ENCODE measurements around the gene C6orf62. TPM values are rescaled to one million over a fixed set of nuclear protein-coding genes. Genes with fewer than 3 reads are reported as not detected.
"Not testable (repeated sequence)": the region's sequence is repeated elsewhere in the genome, so short reads cannot be mapped to it uniquely, and the experiment has no call there.

Gene C6orf62
- total RNA-seq, 2 experiments from 2014 or later: 103 to 106 TPM

DNA sequence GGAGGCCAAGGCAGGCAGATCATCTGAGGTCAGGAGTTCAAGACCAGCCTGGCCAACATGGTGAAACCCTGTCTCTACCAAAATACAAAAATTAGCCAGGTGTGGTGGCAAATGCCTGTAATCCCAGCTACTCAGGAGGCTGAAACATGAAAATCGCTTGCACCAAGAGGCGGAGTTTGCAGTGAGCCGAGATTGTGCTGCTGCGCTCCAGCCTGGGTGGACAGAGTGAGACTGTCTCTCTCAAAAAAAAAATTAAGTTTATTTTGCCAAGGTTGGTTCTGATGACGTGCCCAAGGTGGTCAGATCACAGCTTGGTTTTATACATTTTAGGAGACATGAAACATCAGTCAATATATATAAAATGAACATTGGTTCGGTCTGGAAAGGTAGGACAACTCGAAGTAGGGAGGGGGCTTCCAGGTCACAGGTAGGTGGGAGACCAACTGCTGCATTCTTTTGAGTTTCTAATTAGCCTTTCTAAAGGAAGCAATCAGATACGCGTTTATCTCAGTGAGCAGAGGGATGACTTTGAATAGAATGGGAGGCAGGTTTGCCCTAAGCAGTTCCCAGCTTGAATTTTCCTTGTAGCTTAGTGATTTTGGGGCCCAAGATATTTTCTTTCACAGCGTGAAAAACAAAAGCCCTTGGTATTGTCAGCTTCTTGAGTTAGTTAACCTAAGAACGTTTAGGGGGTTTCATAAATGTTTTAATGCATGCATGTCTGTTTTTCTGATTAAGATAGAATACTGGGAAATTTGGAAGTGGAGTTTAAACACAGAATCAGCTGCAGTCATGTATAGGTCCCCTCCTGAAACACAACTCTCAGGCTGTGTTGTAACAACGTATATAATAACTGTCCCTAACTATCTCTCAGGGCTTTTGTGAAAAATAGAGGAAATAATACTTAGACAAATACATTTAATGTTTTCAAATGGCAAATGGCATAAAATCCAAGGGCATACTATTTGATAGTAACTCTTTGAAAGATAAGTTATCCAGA lies 35.4 kb downstream of the C6orf62 start:
- Mint-ChIP-seq H3K36me3 (ENCODE audit: low read depth) (peaks cover 4% of the 10 kb centered on the region), H3K27ac (no peak overlapping the region), H3K27me3 (no peaks in the 10 kb centered on the region), H3K4me3 (no peak overlapping the region), H3K4me1 (ENCODE audit: low read depth) (no peaks in the 10 kb centered on the region), H3K9me3 (no peaks in the 10 kb centered on the region)
- ChIA-PET POLR2A (interaction anchor here (1.5 kb wide), 1 partner anchor 8 kb away, joined by 3 read pairs; no protein-coding TSS in a partner anchor), CTCF (interaction anchor here (1.0 to 1.7 kb wide), 2 partner anchors 10 to 17 kb away, joined by 3 to 4 read pairs; partner anchors contain the start of genes ACOT13 and TDP2)
- TF ChIP-seq, protein P1, sequence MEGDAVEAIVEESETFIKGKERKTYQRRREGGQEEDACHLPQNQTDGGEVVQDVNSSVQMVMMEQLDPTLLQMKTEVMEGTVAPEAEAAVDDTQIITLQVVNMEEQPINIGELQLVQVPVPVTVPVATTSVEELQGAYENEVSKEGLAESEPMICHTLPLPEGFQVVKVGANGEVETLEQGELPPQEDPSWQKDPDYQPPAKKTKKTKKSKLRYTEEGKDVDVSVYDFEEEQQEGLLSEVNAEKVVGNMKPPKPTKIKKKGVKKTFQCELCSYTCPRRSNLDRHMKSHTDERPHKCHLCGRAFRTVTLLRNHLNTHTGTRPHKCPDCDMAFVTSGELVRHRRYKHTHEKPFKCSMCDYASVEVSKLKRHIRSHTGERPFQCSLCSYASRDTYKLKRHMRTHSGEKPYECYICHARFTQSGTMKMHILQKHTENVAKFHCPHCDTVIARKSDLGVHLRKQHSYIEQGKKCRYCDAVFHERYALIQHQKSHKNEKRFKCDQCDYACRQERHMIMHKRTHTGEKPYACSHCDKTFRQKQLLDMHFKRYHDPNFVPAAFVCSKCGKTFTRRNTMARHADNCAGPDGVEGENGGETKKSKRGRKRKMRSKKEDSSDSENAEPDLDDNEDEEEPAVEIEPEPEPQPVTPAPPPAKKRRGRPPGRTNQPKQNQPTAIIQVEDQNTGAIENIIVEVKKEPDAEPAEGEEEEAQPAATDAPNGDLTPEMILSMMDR (IDR thresholded peaks at IDR 0.05): no peak
- DNase-seq (no peak), ATAC-seq (no peak)
- intact Hi-C loops (cut with micrococcal nuclease): no loop called here

DNA sequence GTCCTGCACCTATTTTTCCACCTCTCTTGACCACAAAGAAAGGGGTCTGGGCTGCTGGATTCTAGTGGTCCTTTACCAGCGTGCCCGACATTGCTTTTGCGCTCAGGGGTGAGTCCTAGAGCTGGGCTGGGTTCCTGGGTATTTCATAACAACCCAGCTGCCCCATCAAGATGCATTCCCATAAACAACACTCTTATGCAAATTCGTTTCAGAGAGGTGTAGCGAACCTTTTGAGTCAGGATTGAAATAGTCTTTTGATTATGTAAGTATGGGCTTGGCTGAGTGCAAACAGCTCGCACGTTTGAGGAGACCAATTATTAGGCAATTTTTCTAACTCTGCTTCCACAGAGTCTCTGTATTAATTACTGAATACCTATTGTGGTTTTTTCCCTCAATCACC lies 38.4 kb downstream of the C6orf62 start:
- TF ChIP-seq, protein P1 (IDR thresholded peaks at IDR 0.05): no peak
- Mint-ChIP-seq H3K36me3 (ENCODE audit: low read depth) (peaks cover 1% of the 10 kb centered on the region), H3K27me3 (no peaks in the 10 kb centered on the region), H3K27ac (no peak overlapping the region), H3K4me1 (ENCODE audit: low read depth) (no peaks in the 10 kb centered on the region), H3K4me3 (no peak overlapping the region), H3K9me3 (no peaks in the 10 kb centered on the region)
- intact Hi-C loops (cut with micrococcal nuclease): no loop called here
- ChIA-PET POLR2A (no interaction called here), CTCF (no interaction called here)
- DNase-seq: no peak
- ATAC-seq: no peak

DNA sequence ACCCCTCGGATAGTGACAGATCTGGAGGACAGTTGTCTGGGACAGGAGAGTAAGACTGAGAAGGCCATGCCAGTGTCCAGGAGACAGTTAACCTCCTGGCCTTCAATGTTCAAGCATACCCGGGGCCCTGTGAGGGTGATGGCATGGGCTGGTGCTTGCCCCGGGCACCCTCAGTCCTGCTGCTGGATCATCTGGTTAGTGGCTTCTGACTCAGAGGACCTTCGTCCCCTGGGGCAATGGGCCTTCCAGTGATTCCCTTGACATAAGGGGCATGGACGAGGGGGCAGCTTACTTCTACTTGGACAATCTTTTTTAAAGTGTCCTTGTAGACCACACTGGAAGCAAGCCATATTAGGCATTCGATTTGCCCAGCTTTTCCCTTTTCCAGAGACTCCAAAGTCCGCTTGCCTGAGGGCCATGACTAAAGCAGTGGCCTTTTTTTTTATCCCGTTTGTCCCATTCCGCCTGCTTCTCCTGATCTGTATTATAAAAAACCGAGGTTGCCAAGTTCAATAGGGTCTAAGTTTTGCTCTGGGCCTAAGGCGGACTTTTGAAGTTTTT lies 40.1 kb downstream of the C6orf62 start:
- H3K27ac Mint-ChIP-seq; POLR2A ChIA-PET; H3K4me1 Mint-ChIP-seq (ENCODE audit: low read depth); H3K4me3 Mint-ChIP-seq; H3K27me3 Mint-ChIP-seq; H3K9me3 Mint-ChIP-seq; CTCF ChIA-PET; ATAC-seq; intact Hi-C loops (cut with micrococcal nuclease); DNase-seq: not testable (repeated sequence)
- peaks cover 12% of the 10 kb centered on the region for H3K36me3 Mint-ChIP-seq (ENCODE audit: low read depth)

DNA sequence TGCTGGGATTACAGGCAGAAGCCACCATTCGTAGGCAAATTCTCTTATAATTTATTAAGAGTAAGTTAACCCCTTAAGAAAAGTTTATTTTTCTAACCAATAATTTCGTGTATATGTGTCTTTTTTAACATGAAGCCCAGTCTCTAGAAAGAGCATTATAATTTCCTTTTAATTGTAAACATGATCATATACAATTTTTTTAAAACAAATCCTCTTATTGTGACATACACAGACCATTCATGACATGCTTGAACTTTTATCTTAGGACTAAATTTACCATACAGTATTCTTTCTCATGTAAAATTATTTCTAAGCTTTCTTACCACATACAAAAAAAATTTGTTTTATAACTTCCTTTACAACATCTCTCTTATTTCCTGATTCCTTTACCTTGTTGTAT lies 45.3 kb downstream of the C6orf62 start:
- POLR2A ChIA-PET: interaction anchor here (0.9 to 1.4 kb wide), 2 partner anchors 13 to 102 kb away, joined by 3 read pairs; no protein-coding TSS in a partner anchor
- Mint-ChIP-seq H3K36me3 (ENCODE audit: low read depth) (peaks cover 43% of the 10 kb centered on the region), H3K4me3 (no peak overlapping the region), H3K27ac (no peak overlapping the region), H3K27me3 (no peaks in the 10 kb centered on the region), H3K4me1 (ENCODE audit: low read depth) (peaks cover 5% of the 10 kb centered on the region), H3K9me3 (peaks cover 14% of the 10 kb centered on the region)
- DNase-seq (no peak), ATAC-seq (no peak)
- CTCF ChIA-PET: interaction anchor here (1.3 kb wide), 1 partner anchor 16 kb away, joined by 3 read pairs; no protein-coding TSS in a partner anchor
- intact Hi-C loops (cut with micrococcal nuclease): no loop called here
- TF ChIP-seq, protein P1 (IDR thresholded peaks at IDR 0.05): no peak

DNA sequence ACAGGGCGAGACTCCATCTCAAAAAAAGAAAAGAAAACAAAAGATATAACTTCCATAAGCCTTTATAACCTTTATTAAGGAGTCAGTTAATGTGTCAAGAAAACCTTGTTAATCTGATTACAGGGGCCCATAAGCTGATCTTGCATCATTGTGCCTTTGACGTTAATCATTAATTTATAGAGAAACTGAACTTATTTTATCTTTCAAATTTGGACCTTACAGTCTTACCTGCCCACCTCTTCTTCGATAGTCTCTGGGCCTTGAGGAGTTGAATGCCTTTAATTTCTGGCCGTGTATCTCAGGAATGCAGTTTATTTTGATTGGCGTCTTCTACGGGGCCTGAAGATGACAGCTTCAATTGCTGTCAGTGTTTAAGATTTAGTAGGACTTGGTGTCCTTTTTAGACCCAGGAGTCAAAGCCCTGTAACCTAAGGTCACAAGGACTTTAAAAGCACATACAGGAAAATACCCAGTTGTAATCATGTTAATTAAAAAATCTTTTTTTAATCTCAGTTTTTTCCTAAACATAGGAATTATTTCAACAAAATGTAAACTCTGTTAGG lies 46.3 kb downstream of the C6orf62 start:
- H3K9me3 Mint-ChIP-seq: peaks cover 14% of the 10 kb centered on the region
- intact Hi-C loops (cut with micrococcal nuclease): no loop called here
- ChIA-PET POLR2A (interaction anchor here (1.4 kb wide), 1 partner anchor 103 kb away, joined by 3 read pairs; no protein-coding TSS in a partner anchor), CTCF (interaction anchor here (0.9 kb wide), 1 partner anchor 89 kb away, joined by 3 read pairs; no protein-coding TSS in a partner anchor)
- H3K27me3 Mint-ChIP-seq: no peaks in the 10 kb centered on the region
- H3K27ac Mint-ChIP-seq: no peak overlapping the region
- H3K4me1 Mint-ChIP-seq (ENCODE audit: low read depth): peaks cover 8% of the 10 kb centered on the region
- H3K4me3 Mint-ChIP-seq: no peak overlapping the region
- peaks cover 43% of the 10 kb centered on the region for H3K36me3 Mint-ChIP-seq (ENCODE audit: low read depth)
- ATAC-seq (no peak), DNase-seq (no peak)
- TF ChIP-seq, protein P1 (IDR thresholded peaks at IDR 0.05): no peak

DNA sequence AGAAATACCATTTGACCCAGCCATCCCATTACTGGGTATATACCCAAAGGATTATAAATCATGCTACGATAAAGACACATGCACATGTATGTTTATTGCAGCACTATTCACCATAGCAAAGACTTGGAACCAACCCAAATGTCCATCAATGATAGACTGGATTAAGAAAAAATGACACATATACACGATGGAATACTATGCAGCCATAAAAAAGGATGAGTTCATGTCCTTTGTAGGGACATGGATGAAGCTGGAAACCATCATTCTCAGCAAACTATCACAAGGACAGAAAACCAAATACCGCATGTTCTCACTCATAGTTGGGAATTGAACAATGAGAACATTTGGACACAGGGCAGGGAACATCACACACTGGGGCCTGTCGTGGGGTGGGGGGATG lies 47.9 kb downstream of the C6orf62 start:
- H3K36me3 Mint-ChIP-seq (ENCODE audit: low read depth): peaks cover 47% of the 10 kb centered on the region
- H3K4me3 Mint-ChIP-seq; H3K27ac Mint-ChIP-seq; ATAC-seq; intact Hi-C loops (cut with micrococcal nuclease); POLR2A ChIA-PET; DNase-seq; H3K27me3 Mint-ChIP-seq; CTCF ChIA-PET: not testable (repeated sequence)
- peaks cover 11% of the 10 kb centered on the region for H3K4me1 Mint-ChIP-seq (ENCODE audit: low read depth)
- H3K9me3 Mint-ChIP-seq: peaks cover 14% of the 10 kb centered on the region

DNA sequence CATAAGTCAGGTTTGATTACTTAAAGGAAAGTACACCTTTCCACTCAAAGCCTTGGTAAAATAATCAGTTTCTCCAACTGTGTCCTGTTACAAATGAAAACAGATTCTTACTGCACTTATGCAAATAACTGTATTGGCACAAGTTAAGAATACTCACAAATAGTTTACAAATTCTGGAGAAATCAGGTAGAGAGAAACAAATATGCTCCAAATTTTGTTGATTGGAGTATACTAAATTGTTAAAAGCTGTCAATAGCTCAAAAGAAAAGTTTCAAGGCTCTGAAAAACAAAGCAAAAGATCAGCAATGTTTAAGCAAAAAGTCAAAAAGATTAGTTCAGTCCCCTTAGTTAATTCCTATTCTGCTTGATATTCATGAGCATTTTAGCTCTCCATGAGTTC lies 48.5 kb downstream of the C6orf62 start:
- H3K27ac Mint-ChIP-seq; H3K4me3 Mint-ChIP-seq; ATAC-seq; intact Hi-C loops (cut with micrococcal nuclease); POLR2A ChIA-PET; DNase-seq; H3K27me3 Mint-ChIP-seq; CTCF ChIA-PET: not testable (repeated sequence)
- peaks cover 45% of the 10 kb centered on the region for H3K36me3 Mint-ChIP-seq (ENCODE audit: low read depth)
- peaks cover 15% of the 10 kb centered on the region for H3K4me1 Mint-ChIP-seq (ENCODE audit: low read depth)
- H3K9me3 Mint-ChIP-seq: peaks cover 14% of the 10 kb centered on the region

All from activated CD8-positive, alpha-beta T cell treated with anti-CD3 and anti-CD28 coated beads for 36 hours (primary cell).